ENCODE results near the gene OTUD5.

Gene OTUD5

GRCh38 chrX:48978226-48978625, 20.8 kb upstream of the OTUD5 start:
- DNase-seq = no peak
- Histone ChIP-seq H3K4me2 (ENCODE audit: low read length) (no peak overlapping the region), H3K36me3 (ENCODE audit: control insufficient read depth in 1 of 2, insufficient read depth in 2 of 2, low read length in 2 of 2) (peaks cover 37 to 51% of the 10 kb centered on the region in 2 experiments), H2AK5ac (ENCODE audit: low read length) (no peak overlapping the region), H3K4me3 (ENCODE audit: low read depth, low read length) (no peak overlapping the region), H3K9me3 (ENCODE audit: insufficient read depth, low read depth, low read length) (no peaks in the 10 kb centered on the region), H2BK5ac (ENCODE audit: low read depth, low read length, poor library complexity) (no peak overlapping the region), H4K8ac (ENCODE audit: low read depth, low read length) (no peak overlapping the region), H3K4me1 (ENCODE audit: control insufficient read depth in 1 of 2, insufficient read depth in 2 of 2, low read length in 2 of 2) (no peaks in the 10 kb centered on the region), H3K27ac (ENCODE audit: low read depth, low read length) (no peak overlapping the region), H3K9ac (ENCODE audit: low read length) (no peak overlapping the region), H3K18ac (ENCODE audit: low read length) (no peak overlapping the region), H4K91ac (ENCODE audit: low read depth, low read length) (no peak overlapping the region), H2BK120ac (ENCODE audit: insufficient read depth, low read length, poor library complexity) (no peak overlapping the region), H2BK12ac (ENCODE audit: low read length) (no peak overlapping the region), H3K4ac (ENCODE audit: low read depth, low read length) (no peak overlapping the region), H2AFZ (ENCODE audit: insufficient read depth, low read length, poor library complexity) (no peak overlapping the region), H4K12ac (ENCODE audit: low read depth, low read length) (no peak overlapping the region), H3K27me3 (ENCODE audit: insufficient read depth, low read length) (no peaks in the 10 kb centered on the region), H3K23ac (ENCODE audit: low read length) (no peak overlapping the region), H3K14ac (ENCODE audit: low read length) (no peak overlapping the region), H3K79me2 (ENCODE audit: control insufficient read depth, insufficient read depth, low read length, poor library complexity) (no peaks in the 10 kb centered on the region), H3K79me1 (ENCODE audit: low read length) (no peaks in the 10 kb centered on the region)
- no CpG with 5 or more reads among the region's 5 CpGs for WGBS (ENCODE audit: extremely low coverage, insufficient coverage, insufficient read length)

GRCh38 chrX:48976086-48976485, 18.7 kb upstream of the OTUD5 start:
- no peak overlapping the region for H4K8ac ChIP-seq (ENCODE audit: low read depth, low read length)
- no peak overlapping the region for H3K4me3 ChIP-seq (ENCODE audit: low read depth, low read length)
- DNase-seq = no peak
- H3K27ac ChIP-seq (ENCODE audit: low read depth, low read length) = no peak overlapping the region
- H3K79me2 ChIP-seq (ENCODE audit: control insufficient read depth, insufficient read depth, low read length, poor library complexity) = no peaks in the 10 kb centered on the region
- no peak overlapping the region for H4K12ac ChIP-seq (ENCODE audit: low read depth, low read length)
- no peaks in the 10 kb centered on the region for H3K9me3 ChIP-seq (ENCODE audit: insufficient read depth, low read depth, low read length)
- no peak overlapping the region for H3K23ac ChIP-seq (ENCODE audit: low read length)
- H3K9ac ChIP-seq (ENCODE audit: low read length) = no peak overlapping the region
- peaks cover 4 to 11% of the 10 kb centered on the region in 2 experiments for H3K4me1 ChIP-seq (ENCODE audit: control insufficient read depth in 1 of 2, insufficient read depth in 2 of 2, low read length in 2 of 2)
- no peak overlapping the region for H4K91ac ChIP-seq (ENCODE audit: low read depth, low read length)
- no peak overlapping the region for H3K4me2 ChIP-seq (ENCODE audit: low read length)
- no peak overlapping the region for H2AFZ ChIP-seq (ENCODE audit: insufficient read depth, low read length, poor library complexity)
- no peak overlapping the region for H2BK5ac ChIP-seq (ENCODE audit: low read depth, low read length, poor library complexity)
- peaks cover 23 to 34% of the 10 kb centered on the region in 2 experiments for H3K36me3 ChIP-seq (ENCODE audit: control insufficient read depth in 1 of 2, insufficient read depth in 2 of 2, low read length in 2 of 2)
- H2BK12ac ChIP-seq (ENCODE audit: low read length) = no peak overlapping the region
- no peak overlapping the region for H2BK120ac ChIP-seq (ENCODE audit: insufficient read depth, low read length, poor library complexity)
- H3K79me1 ChIP-seq (ENCODE audit: low read length) = no peaks in the 10 kb centered on the region
- no peak overlapping the region for H3K14ac ChIP-seq (ENCODE audit: low read length)
- H2AK5ac ChIP-seq (ENCODE audit: low read length) = no peak overlapping the region
- WGBS (ENCODE audit: extremely low coverage, insufficient coverage, insufficient read length) = no CpG with 5 or more reads among the region's 6 CpGs
- no peak overlapping the region for H3K4ac ChIP-seq (ENCODE audit: low read depth, low read length)
- H3K18ac ChIP-seq (ENCODE audit: low read length) = no peak overlapping the region
- H3K27me3 ChIP-seq (ENCODE audit: insufficient read depth, low read length) = no peaks in the 10 kb centered on the region

- no peak overlapping the region for H2BK5ac ChIP-seq (ENCODE audit: low read depth, low read length, poor library complexity)
- DNase-seq = no peak
- H4K91ac ChIP-seq (ENCODE audit: low read depth, low read length) = no peak overlapping the region
- peaks cover 21 to 31% of the 10 kb centered on the region in 2 experiments for H3K36me3 ChIP-seq (ENCODE audit: control insufficient read depth in 1 of 2, insufficient read depth in 2 of 2, low read length in 2 of 2)
- 100% methylated on average over 2 of the region's 5 CpGs for WGBS (ENCODE audit: extremely low coverage, insufficient coverage, insufficient read length)
- no peak overlapping the region for H4K8ac ChIP-seq (ENCODE audit: low read depth, low read length)
- no peaks in the 10 kb centered on the region for H3K27me3 ChIP-seq (ENCODE audit: insufficient read depth, low read length)
- no peak overlapping the region for H2AK5ac ChIP-seq (ENCODE audit: low read length)
- H3K27ac ChIP-seq (ENCODE audit: low read depth, low read length) = no peak overlapping the region
- no peaks in the 10 kb centered on the region for H3K79me1 ChIP-seq (ENCODE audit: low read length)
- H3K4me2 ChIP-seq (ENCODE audit: low read length) = no peak overlapping the region
- no peak overlapping the region for H3K18ac ChIP-seq (ENCODE audit: low read length)
- no peak overlapping the region for H2BK12ac ChIP-seq (ENCODE audit: low read length)
- no peak overlapping the region for H4K12ac ChIP-seq (ENCODE audit: low read depth, low read length)
- H3K4ac ChIP-seq (ENCODE audit: low read depth, low read length) = no peak overlapping the region
- no peaks in the 10 kb centered on the region for H3K9me3 ChIP-seq (ENCODE audit: insufficient read depth, low read depth, low read length)
- no peak overlapping the region for H3K23ac ChIP-seq (ENCODE audit: low read length)
- H3K4me3 ChIP-seq (ENCODE audit: low read depth, low read length) = no peak overlapping the region
- no peak overlapping the region for H3K9ac ChIP-seq (ENCODE audit: low read length)
- H3K14ac ChIP-seq (ENCODE audit: low read length) = no peak overlapping the region
- no peak overlapping the region for H2AFZ ChIP-seq (ENCODE audit: insufficient read depth, low read length, poor library complexity)
- H2BK120ac ChIP-seq (ENCODE audit: insufficient read depth, low read length, poor library complexity) = no peak overlapping the region
- H3K79me2 ChIP-seq (ENCODE audit: control insufficient read depth, insufficient read depth, low read length, poor library complexity) = no peaks in the 10 kb centered on the region
- peaks cover 4 to 11% of the 10 kb centered on the region in 2 experiments for H3K4me1 ChIP-seq (ENCODE audit: control insufficient read depth in 1 of 2, insufficient read depth in 2 of 2, low read length in 2 of 2)
Observed at GRCh38 chrX:48975541-48975940, 18.1 kb upstream of the OTUD5 start.

DNA sequence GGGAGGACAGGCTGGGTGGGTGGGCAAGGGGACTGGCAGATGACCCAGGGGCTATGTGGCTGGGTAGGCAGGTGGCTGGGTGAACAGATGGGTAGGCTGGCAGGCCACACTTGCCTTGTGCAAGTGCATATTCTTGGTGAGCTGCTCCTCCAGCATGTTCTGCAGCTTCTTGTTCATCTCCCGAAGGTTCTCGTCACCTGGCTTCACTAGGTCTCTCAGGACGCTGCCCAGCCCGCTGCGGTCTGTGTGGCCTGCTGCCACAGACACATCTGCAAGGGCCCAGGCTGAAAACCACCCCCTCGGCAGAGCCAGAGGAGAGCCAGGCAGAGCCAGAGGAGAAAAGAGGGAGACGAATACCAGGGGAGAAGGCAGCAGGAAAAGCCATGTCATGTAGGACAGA, 17.6 kb upstream of the OTUD5 start:
- Histone ChIP-seq H2BK5ac (ENCODE audit: low read depth, low read length, poor library complexity) (no peak overlapping the region), H3K9me3 (ENCODE audit: insufficient read depth, low read depth, low read length) (no peaks in the 10 kb centered on the region), H3K23ac (ENCODE audit: low read length) (no peak overlapping the region), H3K79me2 (ENCODE audit: control insufficient read depth, insufficient read depth, low read length, poor library complexity) (no peaks in the 10 kb centered on the region), H3K27me3 (ENCODE audit: insufficient read depth, low read length) (no peaks in the 10 kb centered on the region), H3K18ac (ENCODE audit: low read length) (no peak overlapping the region), H3K4me1 (ENCODE audit: control insufficient read depth in 1 of 2, insufficient read depth in 2 of 2, low read length in 2 of 2) (peaks cover 4 to 11% of the 10 kb centered on the region in 2 experiments), H2BK120ac (ENCODE audit: insufficient read depth, low read length, poor library complexity) (no peak overlapping the region), H3K4me3 (ENCODE audit: low read depth, low read length) (no peak overlapping the region), H3K36me3 (ENCODE audit: control insufficient read depth in 1 of 2, insufficient read depth in 2 of 2, low read length in 2 of 2) (peaks cover 21 to 31% of the 10 kb centered on the region in 2 experiments), H2BK12ac (ENCODE audit: low read length) (no peak overlapping the region), H2AK5ac (ENCODE audit: low read length) (no peak overlapping the region), H2AFZ (ENCODE audit: insufficient read depth, low read length, poor library complexity) (no peak overlapping the region), H3K4me2 (ENCODE audit: low read length) (no peak overlapping the region), H3K79me1 (ENCODE audit: low read length) (no peaks in the 10 kb centered on the region), H4K8ac (ENCODE audit: low read depth, low read length) (no peak overlapping the region), H3K4ac (ENCODE audit: low read depth, low read length) (no peak overlapping the region), H3K9ac (ENCODE audit: low read length) (no peak overlapping the region), H3K27ac (ENCODE audit: low read depth, low read length) (no peak overlapping the region), H3K14ac (ENCODE audit: low read length) (no peak overlapping the region), H4K12ac (ENCODE audit: low read depth, low read length) (no peak overlapping the region), H4K91ac (ENCODE audit: low read depth, low read length) (no peak overlapping the region)
- DNase-seq = no peak
- WGBS (ENCODE audit: extremely low coverage, insufficient coverage, insufficient read length) = no CpG with 5 or more reads among the region's 7 CpGs

All from trophoblast cell (in vitro differentiated cells and primary cell).